Measurements from ENCODE around the gene STXBP1.

Gene STXBP1

DNA sequence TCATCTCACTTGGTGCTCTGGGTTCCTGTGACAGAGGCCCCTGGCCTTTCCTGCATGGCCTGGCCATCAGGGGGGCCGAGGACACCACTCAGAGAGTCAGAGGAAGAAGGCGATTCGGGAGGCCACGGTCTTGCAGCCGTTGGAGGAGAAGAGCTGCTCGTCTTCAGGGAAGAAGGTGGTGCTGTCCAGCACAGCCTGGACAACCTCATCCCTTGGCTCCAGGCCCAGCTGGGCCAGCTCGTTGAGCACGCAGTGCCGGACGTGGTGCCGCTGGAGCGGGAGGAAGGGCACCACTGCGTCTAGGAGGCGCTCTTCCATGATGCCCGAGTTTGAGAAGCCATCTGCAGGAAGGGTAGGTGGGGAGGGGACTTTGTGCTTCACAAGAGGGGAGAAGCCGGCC lies 119.9 kb downstream of the STXBP1 start:
- DNase-seq (ENCODE audit: low read depth in 1 of 2, low spot score in 1 of 2) = no peak

DNA sequence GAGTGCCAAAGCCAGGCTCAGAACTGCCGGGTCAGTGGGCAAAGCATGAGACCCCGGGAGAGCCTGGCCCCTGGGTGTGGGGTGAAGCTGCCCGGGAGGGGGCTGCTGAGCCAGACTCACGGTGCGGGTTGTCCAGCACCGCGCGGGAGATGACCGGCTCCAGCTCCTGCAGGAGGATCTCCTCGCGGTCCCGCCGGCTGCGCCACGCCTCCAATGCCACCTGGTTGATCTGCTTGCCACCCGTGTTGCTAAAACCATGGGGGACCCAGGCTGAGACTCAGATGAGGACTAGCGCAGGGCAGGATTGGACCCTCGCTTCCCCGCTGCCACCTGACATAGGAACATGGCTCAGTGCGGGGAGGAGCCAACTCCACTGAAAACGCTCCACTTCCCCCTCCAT lies 120.4 kb downstream of the STXBP1 start:
- no peak for DNase-seq (ENCODE audit: low read depth in 1 of 2, low spot score in 1 of 2)

DNA sequence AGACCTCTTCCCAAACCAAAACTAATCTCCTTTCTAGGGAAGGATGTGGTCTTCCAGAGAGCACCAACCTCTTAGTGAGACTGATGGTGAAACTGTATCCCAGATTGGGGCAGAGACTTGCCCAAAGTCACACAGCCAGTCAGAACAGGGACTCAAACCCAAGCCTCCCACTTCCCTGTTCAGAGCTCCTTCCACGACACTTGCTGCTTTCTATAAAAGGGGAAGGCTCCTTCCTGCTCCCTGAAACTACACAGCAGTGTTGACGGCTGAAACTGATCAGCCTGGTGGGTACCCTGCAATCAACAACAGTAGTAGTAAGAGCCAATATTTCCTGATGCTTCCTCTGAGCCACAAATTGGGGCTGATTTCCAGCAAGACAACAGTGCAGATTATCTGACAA lies 121.5 kb downstream of the STXBP1 start:
- no peak for DNase-seq (ENCODE audit: low read depth in 1 of 2, low spot score in 1 of 2)

DNA sequence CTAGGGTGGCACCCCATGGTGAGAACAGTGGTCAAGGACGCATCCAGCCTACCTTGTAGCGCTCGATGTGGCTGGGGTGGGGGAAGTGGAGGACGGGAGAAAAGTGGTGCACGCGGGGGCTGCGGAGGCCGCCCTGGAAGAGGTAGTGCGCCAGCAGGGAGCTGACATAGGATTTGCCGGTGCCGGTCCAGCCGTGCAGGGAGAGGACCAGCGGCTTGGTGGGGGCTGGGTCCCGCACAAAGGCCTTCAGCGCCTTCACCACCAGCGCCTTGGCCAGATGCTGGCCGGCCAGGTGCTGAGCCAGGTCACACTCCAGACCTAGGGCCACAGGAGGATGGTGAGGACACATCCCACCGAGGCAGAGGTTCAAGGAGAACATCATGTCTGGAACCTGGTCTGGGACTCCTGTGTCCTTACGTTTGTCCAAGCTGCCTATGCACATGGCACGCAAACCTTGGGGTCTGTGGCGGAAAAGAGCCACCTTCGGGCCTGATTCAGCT lies 122.2 kb downstream of the STXBP1 start:
- DNase-seq (ENCODE audit: low read depth in 1 of 2, low spot score in 1 of 2) = no peak

DNA sequence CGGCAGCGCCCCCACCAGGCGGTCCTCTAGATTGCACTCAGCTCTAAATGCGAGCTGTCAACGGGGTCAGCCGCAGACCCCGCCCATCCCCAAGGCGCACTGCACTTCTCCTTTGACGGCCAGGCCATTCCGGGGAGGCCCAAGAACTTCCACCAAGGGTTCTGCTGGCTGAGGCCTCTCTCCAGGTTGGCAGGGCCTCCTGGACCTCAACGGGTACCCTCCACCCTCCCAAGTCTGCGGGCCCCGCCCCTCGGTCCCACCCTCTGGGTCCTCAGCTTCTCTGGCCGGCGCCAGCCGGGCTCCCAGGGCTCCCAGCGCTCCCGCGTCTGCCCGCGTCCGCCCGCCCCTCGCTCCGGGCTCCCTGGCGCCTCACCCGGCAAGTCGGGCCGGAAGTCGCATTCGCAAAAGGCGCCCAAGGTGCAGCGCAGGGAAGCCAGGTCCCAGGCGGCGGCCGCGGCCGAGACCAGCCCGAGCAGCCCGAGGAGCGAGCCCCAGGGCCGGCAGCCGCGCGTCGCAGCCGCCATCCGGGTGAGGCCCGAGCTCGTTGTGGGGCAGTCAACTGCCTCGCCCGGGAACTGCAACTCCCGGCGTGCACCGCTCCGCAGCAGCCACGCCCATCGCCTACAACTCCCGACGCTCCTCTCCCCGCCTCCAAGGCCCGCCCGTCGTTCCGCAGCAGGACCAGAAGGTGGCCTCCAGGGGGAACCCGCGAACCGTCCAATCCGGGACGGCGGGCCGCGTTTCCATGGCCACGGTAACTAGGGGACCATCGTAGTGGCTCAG lies 122.9 kb downstream of the STXBP1 start, which contains the start of gene TOR2A:
Gene TOR2A, minus strand, starts transcription at position 548 of the 783 bp plus-strand sequence. Its CDS starts 24 bp downstream, at position 524.
- peak; percentile 97 to 98 for DNase-seq (ENCODE audit: low read depth in 1 of 2, low spot score in 1 of 2)

DNA sequence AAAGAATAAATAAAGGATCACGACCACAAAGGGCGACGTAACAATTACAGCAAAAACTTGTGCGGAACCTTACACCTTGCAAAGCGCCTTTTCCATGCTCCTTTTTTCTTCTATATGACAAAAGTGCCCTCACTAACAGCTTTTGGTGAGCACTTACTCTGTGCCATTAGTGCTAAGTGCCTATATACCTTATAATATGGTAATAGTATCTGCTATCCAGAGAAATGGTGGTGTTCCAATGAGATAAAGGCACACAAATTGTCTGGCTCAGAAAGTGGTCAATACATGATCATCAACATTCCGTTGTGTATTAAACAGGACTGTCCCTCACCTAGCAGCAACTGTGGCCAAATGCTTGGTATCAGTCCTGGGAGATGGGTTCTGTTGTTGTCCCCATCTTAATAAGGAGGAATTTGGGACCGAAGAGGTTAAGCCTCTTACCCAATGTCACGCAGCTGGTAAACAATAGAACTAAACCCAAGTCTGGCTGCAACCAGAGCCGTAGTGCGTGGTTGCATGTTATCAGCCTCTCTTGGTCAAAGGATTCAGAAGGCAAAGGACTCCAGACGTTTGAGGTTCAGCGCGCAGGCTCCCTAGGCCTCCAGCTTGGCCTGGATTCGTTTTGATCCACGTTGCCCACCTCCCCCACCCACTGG lies 123.6 kb downstream of the STXBP1 start:
- DNase-seq (ENCODE audit: low read depth in 1 of 2, low spot score in 1 of 2) = no peak

DNA sequence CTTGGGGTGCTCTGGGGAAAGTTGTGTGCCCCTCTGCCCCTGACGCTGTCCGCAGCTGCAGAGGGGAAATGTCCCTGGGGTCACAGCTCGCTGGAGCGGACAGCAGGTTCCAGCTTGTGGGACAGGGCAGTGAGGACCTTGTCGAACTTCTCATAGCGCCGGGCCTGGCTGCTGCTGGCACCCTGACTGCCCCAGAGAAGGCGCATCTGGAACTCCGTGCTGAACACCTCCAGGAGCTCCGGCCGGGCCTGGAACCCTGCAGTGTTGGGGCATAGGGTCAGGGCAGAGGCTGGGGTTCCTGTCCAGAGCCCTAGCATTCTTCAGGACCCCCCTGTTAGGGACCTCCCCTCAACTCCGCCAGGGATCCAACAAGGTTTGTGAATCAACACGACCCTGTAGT lies 126.6 kb downstream of the STXBP1 start:
- no peak for DNase-seq (ENCODE audit: low read depth in 1 of 2, low spot score in 1 of 2)

DNA sequence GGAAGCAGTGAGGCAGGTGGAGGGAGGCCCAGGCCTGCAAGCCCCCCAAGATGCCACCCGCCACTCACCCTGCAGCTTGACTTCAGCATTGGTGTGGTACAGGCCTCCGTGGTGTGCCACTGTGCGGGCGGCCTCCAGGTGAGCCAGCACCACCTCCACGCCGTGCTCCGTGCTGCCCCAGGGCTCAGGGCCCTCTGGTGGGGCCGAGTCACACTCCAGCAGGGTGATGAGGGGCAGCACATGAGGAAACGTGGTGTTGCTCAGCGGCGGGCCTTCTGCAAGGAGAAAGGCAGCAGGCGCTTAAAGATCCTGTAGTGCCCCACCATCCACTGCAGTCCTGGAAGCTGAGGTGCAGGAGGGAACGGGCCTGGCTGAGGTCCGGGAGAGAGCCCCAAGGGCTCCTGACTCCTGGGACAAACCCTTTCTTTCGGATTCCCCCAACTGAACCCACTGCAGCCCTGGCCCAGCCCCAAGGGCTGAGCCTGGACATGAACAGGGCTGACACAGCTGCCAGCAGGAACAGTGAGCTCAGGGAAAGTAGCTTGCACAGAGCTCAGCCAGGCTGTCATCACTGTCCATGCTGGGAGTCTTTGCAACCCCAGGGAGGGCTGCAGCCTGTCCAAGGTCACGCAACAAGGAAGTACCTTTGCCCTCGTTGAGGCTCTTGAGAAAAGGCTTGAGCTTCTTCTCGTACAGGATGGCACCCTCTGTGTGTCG lies 127.7 kb downstream of the STXBP1 start:
- no peak for DNase-seq (ENCODE audit: low read depth in 1 of 2, low spot score in 1 of 2)

DNA sequence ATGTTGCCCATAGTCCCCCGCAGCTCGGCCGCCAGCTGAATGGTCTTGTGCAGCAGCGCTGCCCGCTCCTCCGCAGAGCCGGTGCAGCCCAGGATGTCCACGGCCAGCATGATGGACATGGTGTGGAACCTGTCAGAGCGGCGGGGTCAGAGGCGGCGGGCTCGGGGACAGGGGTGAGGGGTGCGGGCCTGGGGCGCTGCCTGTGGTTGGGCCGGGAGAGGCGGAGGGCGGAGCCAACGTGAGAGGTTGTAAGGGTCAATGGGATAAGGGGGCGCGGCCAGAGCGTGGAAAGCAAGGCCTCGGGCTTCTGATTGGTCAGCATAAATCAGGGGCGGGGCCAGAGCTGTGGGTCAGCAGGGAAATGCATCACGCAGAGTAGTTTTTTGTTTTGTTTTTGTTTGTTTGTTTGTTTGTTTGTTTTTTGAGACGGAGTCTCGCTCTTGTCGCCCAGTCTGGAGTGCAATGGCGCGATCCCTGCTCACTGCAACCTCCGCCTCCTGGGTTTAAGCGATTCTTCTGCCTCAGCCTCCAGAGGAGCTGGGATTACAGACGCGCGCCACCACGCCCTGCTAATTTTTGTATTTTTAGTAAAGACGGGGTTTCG lies 129.9 kb downstream of the STXBP1 start:
- no peak for DNase-seq (ENCODE audit: low read depth in 1 of 2, low spot score in 1 of 2)
